Measurements from ENCODE around the gene ARAP3.

Gene ARAP3

DNA sequence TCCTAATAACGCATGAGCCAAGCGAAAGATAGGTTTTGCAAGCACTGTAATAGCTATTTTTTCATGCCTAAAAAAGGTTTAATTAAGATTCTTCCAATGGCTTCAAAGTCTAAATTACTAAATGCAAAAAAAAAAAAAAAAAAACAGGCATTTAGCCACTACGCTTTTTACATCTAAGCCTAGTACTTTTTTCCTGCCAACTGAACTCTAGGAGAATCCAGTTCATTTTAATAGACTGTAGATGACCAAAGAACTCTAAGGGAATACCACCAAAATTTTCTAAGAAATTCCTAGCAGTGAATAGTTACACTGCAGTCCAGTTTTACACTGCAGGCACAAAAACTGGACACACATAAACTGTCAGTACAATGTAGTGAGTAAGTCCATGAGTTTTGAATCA lies 73.0 kb downstream of the ARAP3 start:
- DNase-seq, result no peak

DNA sequence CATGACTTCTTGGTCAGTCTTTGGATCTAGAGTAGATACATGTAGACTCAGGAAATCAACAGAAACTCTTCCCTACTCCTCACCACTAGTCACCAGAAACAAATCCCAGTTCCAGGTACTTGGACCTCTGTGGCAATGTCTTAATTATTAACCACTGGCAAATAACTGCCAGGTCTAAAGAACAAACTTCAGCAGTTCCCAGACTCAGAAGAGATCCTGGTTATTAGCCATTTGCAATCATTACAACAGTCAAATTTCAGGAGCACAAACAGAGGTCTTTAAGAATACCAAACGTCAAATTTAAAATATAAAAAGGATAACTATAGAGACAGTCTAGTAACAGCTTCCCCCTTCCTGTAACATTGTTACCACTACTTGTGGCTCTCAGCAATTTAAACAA lies 73.5 kb downstream of the ARAP3 start:
- no peak for DNase-seq

DNA sequence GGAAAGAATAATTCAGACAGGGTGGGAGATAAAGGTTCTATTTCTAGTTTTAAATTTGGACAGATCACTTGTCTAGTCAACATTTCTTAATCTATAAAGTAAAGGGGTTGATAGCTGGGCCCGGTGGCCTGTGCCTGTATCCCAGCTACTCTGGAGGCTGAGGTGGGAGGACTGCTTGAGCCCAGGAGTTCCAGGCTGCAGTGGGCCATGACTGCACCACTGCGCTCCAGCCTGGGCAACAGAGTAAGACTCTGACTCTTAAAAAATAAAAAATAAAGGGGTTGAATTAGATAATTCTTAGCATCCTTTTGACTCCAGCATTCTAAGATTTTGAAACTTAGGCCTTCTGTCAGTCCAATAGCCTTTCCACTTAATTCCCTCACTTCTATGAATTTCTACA lies 74.0 kb downstream of the ARAP3 start:
- no peak for DNase-seq

DNA sequence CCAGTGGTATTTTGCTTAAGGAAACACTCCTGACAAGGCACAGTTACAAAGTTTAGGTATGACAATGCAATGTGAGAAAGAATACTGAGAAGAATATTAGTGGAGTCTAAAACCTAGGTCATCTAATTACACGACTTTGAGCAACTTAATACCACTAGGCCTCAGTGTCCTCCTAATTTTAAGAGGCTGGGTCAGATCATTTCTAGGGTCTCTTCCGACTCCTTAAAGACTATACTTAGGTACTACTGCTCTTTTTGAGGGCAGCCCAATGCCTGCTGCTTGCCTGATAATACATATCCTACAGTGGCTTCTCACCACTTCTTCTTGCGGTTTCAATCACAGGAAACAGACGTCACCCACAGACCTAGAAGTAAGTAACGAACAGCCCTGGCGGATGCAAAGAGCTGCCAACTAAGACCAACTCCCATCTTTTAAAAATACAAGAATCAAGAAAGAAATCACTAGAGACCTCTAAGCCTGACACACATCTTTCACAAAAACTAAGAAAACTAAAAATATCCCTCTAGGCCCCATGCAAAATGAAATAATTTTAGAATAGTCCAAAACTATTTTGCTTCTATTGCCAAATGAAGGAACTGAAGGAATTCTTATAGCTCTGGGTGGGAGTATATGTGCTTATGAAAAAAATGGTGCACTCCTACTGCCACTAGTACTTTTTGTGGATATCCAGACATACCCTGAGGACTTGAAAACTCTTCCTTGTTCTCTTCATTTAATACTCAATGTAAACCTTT lies 76.3 kb downstream of the ARAP3 start:
- DNase-seq, result no peak

DNA sequence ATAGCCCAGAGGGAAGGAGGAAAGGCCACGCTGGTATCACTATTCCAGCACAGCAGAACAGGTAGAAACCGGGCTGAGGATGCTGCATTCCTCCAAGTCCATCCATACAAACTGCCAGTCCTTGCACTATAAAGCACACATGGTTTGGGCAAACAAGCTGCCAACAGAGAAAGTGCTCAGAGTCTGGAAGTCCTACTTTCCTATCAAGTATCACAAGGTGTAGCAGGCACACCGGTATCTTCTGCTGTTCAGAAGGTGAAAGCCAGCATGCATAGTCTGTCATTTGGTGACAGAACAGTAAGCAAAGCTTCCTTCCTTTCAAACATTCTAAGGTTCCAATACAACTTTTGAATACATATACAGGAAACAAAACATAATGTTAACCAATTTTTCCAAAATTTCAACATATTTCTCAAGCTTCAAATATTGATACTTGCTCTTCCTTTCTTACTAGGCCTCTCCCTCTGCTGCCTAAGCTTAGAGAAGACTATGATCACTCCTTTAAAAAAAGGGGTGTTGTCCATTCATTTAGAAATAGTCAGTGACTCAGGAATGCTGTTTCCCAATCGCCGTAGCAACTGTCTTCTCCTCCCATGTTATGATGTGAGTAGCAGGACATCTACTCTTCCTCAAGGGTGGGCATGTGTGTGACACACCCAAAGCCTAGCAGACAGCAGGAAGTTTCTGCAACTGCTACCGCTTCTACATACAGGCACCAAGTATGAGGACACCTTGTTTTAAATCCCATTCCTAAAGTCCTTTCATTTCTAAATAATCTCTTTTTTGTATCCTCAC lies 77.9 kb downstream of the ARAP3 start:
- no peak for DNase-seq
